GM20000 (cell line): ENCODE results near the gene EYA3.

Experiments
- DNase-seq: peaks from one replicate; pipeline ENCODE4 v3.0.0; 2012; ENCODE audit warnings: low spot score
- CTCF ChIP-seq: IDR thresholded peaks from 2 replicates; pipeline ENCODE4 v1.5.1; 2012; ENCODE audit warnings: mild to moderate bottlenecking, control low read depth; ENCODE audit errors: extremely low read depth, missing control alignments

The EYA3 gene

GRCh38 chr1:27994060-27994459 is 94.3 kb downstream of the EYA3 start:
- no peak for TF ChIP-seq CTCF
- no peak for DNase-seq

- no peak for DNase-seq
- TF ChIP-seq CTCF = no peak
These were observed 95.2 kb downstream of the EYA3 start for GRCh38 chr1:27993241-27993640.

GRCh38 chr1:27992276-27992675 is 96.1 kb downstream of the EYA3 start:
- no peak for TF ChIP-seq CTCF
- no peak for DNase-seq

GRCh38 chr1:27990920-27991537 is 97.4 kb downstream of the EYA3 start:
- TF ChIP-seq CTCF = no peak
- no peak for DNase-seq

GRCh38 chr1:27981145-27981544 is 107.3 kb downstream of the EYA3 start:
- no peak for TF ChIP-seq CTCF
- DNase-seq = no peak

GRCh38 chr1:27980216-27980845 is 108.1 kb downstream of the EYA3 start:
- TF ChIP-seq CTCF = no peak
- DNase-seq = no peak

GRCh38 chr1:27979859-27980201 is 108.6 kb downstream of the EYA3 start:
- TF ChIP-seq CTCF = no peak
- DNase-seq = no peak
